HG02970 (cell line): ENCODE measurements around the gene PEX11G.

Experiments
- ATAC-seq: cut with Tn5 transposase; IDR thresholded peaks from one replicate; pipeline ENCODE4 v1.9.1; 2021; ENCODE audit warnings: mild to moderate bottlenecking, moderate library complexity, moderate number of reproducible peaks; ENCODE audit not compliant: unreplicated experiment, low FRiP score

PEX11G gene

GRCh38 chr19:7522072-7522922 lies 33.5 kb upstream of the PEX11G start, which contains the start of gene MCOLN1:
Gene MCOLN1 (plus strand): TSS chr19:7522624. CDS start chr19:7522751, 127 bp downstream.
- peak; percentile 89 for ATAC-seq

- ATAC-seq = no peak
Observed at GRCh38 chr19:7521551-7522071, 32.8 kb upstream of the PEX11G start.

- ATAC-seq = no peak
Observed at GRCh38 chr19:7520131-7521051, 31.6 kb upstream of the PEX11G start.

- no peak for ATAC-seq
Observed at GRCh38 chr19:7519361-7520130, 30.7 kb upstream of the PEX11G start.

- no peak for ATAC-seq
Observed at GRCh38 chr19:7516878-7517277, 28.0 kb upstream of the PEX11G start.

GRCh38 chr19:7516333-7516732 lies 27.5 kb upstream of the PEX11G start:
- ATAC-seq = no peak

GRCh38 chr19:7515645-7516151 lies 26.9 kb upstream of the PEX11G start, which contains the start of gene ZNF358:
Gene ZNF358 (plus strand): TSS chr19:7516103. CDS start chr19:7519243, 3,140 bp downstream.
- ATAC-seq = no peak

GRCh38 chr19:7515110-7515644 lies 26.3 kb upstream of the PEX11G start:
- no peak for ATAC-seq

GRCh38 chr19:7513809-7514642 lies 25.2 kb upstream of the PEX11G start:
- ATAC-seq = no peak

GRCh38 chr19:7512400-7512851 lies 23.6 kb upstream of the PEX11G start:
- no peak for ATAC-seq

GRCh38 chr19:7509625-7510024 lies 20.8 kb upstream of the PEX11G start:
- no peak for ATAC-seq

GRCh38 chr19:7507884-7508283 lies 19.0 kb upstream of the PEX11G start:
- no peak for ATAC-seq

GRCh38 chr19:7506385-7507328 lies 17.8 kb upstream of the PEX11G start:
- ATAC-seq = no peak

- no peak for ATAC-seq
Observed at GRCh38 chr19:7505682-7506384, 17.0 kb upstream of the PEX11G start.

- ATAC-seq = no peak
Observed at GRCh38 chr19:7505288-7505681, 16.4 kb upstream of the PEX11G start.

- ATAC-seq = no peak
Observed at GRCh38 chr19:7504684-7505083, 15.8 kb upstream of the PEX11G start.

GRCh38 chr19:7502552-7502951 lies 13.7 kb upstream of the PEX11G start:
- no peak for ATAC-seq
